OCI-LY7 (cell line): ENCODE data around the gene ZNF80. TPM values are rescaled to one million over a fixed set of nuclear protein-coding genes. Genes with fewer than 3 reads are reported as not detected.
A peak's percentile ranks its signal among the peaks of the same experiment; 100 is the strongest.
"Not testable (repeated sequence)": the region's sequence is repeated elsewhere in the genome, so short reads cannot be mapped to it uniquely, and the experiment has no call there.

Experiments
- Bru-seq: library from RNA; stranded (reverse); fragments of 400-500 nt; gene quantifications from one replicate; lab custom pipeline; 2021; lab: Mats Ljungman, UMichigan
- BruChase-seq, 2 experiments: library from RNA; stranded (reverse); fragments of 400-500 nt; gene quantifications; one replicate each; lab custom pipeline; 2021; lab: Mats Ljungman, UMichigan
- BruUV-seq: library from RNA; stranded (reverse); fragments of 400-500 nt; replicated peaks from 2 replicates; lab custom pipeline; 2021; lab: Mats Ljungman, UMichigan
- CTCF ChIA-PET: fragments of 300-600 bp; sonication (Branson Sonifier 250); formaldehyde crosslinking; loops from one replicate; lab custom pipeline; 2022; ENCODE audit warnings: antibody characterized with exemption; ENCODE audit not compliant: unreplicated experiment; lab: Charles Lee
- POLR2A ChIA-PET: fragments of 300-600 bp; sonication (Branson Sonifier 250); formaldehyde crosslinking; loops from one replicate; lab custom pipeline; 2022; ENCODE audit warnings: antibody characterized with exemption; lab: Charles Lee
- DNase-seq: peaks from one replicate; pipeline ENCODE4 v3.0.0-alpha.2; 2015; ENCODE audit warnings: low spot score
- H2AFZ ChIP-seq: fragments of 200-600 bp; sonication (generic), shearing (Covaris generic); 2 replicates; pipeline ENCODE4 v1.6.1; 2014; ENCODE audit warnings: mild to moderate bottlenecking, antibody characterized with exemption, low read length, moderate library complexity
- H3K27ac ChIP-seq: fragments of 200-600 bp; sonication (generic); 2 replicates; pipeline ENCODE4 v1.5.1; 2014; ENCODE audit warnings: mixed run types, low read depth, mild to moderate bottlenecking, moderate library complexity, low read length, inconsistent platforms; ENCODE audit not compliant: poor library complexity, severe bottlenecking
- H3K36me3 ChIP-seq: fragments of 200-600 bp; sonication (generic); 2 replicates; pipeline ENCODE4 v1.6.1; 2014; ENCODE audit warnings: mild to moderate bottlenecking, antibody characterized with exemption, low read length, moderate library complexity, mixed read lengths; ENCODE audit not compliant: insufficient read depth
- H3K4me1 ChIP-seq: fragments of 200-600 bp; sonication (generic); 2 replicates; pipeline ENCODE4 v1.5.1; 2014; ENCODE audit warnings: mild to moderate bottlenecking, low read length; ENCODE audit not compliant: insufficient read depth, poor library complexity, severe bottlenecking
- H3K4me2 ChIP-seq: fragments of 200-600 bp; sonication (generic); 2 replicates; pipeline ENCODE4 v1.6.1; 2014; ENCODE audit warnings: mild to moderate bottlenecking, low read length
- H3K4me3 ChIP-seq: fragments of 200-600 bp; sonication (generic); 2 replicates; pipeline ENCODE4 v1.5.1; 2014; ENCODE audit warnings: mild to moderate bottlenecking, low read depth, low read length; ENCODE audit not compliant: poor library complexity, severe bottlenecking
- H3K79me2 ChIP-seq: fragments of 200-600 bp; sonication (generic); 2 replicates; pipeline ENCODE4 v1.6.1; 2016; ENCODE audit warnings: low read depth, mild to moderate bottlenecking, low read length, moderate library complexity, mixed read lengths; ENCODE audit not compliant: insufficient read depth
- H3K9me2 ChIP-seq: fragments of 200-600 bp; sonication (generic); 2 replicates; pipeline ENCODE4 v1.6.1; 2016; ENCODE audit warnings: mild to moderate bottlenecking, low read length, mixed read lengths; ENCODE audit not compliant: insufficient read depth
- H3K9me3 ChIP-seq: fragments of 200-600 bp; sonication (generic); 2 replicates; pipeline ENCODE4 v1.6.1; 2014; ENCODE audit warnings: mild to moderate bottlenecking, mixed run types, low read length, mixed read lengths
- H4K20me1 ChIP-seq: fragments of 200-600 bp; sonication (generic); 2 replicates; pipeline ENCODE4 v1.6.1; 2014; ENCODE audit warnings: mild to moderate bottlenecking, antibody characterized with exemption, low read length, moderate library complexity, mixed read lengths; ENCODE audit not compliant: insufficient read depth
- EZH2phosphoT487 ChIP-seq: fragments of 200-600 bp; sonication (generic); IDR thresholded peaks from 2 replicates; pipeline ENCODE4 v1.6.1; 2018; ENCODE audit warnings: low read depth, borderline replicate concordance, mild to moderate bottlenecking, mixed run types, antibody characterized with exemption, low read length, moderate library complexity, mixed read lengths
- intact Hi-C: fragments of 100-400 bp; cut with micrococcal nuclease; formaldehyde crosslinking; loops from one replicate; pipeline ENCODE4 v1.10.0; 2022; ENCODE audit not compliant: unreplicated experiment
- long read RNA-seq: library from polyadenylated mRNA; stranded (forward); transcript quantifications from one replicate; pipeline ENCODE4 v2.0.0, GENCODE V29; 2022
- total RNA-seq, 2 experiments: library from RNA; depleted of rRNA in 1 of 2; stranded (reverse); fragments of >200 nt in 1 of 2; shearing (Covaris generic) in 1 of 2; gene quantifications; 2 replicates each; pipeline ENCODE4 v1.2.3, GENCODE V29; 2014 to 2022
- TF ChIP-seq, protein P1 (sequence below): fragments of 200-600 bp; sonication (generic); conservative IDR thresholded peaks from 2 replicates; pipeline ENCODE4 v1.5.1; 2014; ENCODE audit warnings: mild to moderate bottlenecking, antibody characterized with exemption, low read length, moderate library complexity, mixed read lengths

ZNF80 gene
- total RNA-seq (2014; rRNA removed; shearing (Covaris generic)), result not detected in 2 replicates
- not detected in 2 replicates for total RNA-seq (2022)
- Bru-seq, nascent RNA, result not detected
- BruChase-seq, experiment 1, labeled RNA remaining after a 6-hour chase, result percentile 16 among the genes with signal in this experiment
- not detected for BruChase-seq, experiment 2, labeled RNA remaining after a 2-hour chase
- long read RNA-seq, partial matches to known transcripts, result 0 of 2 reads
- long read RNA-seq, other reads (novel, unspliced or antisense), result 0 of 2 reads

DNA sequence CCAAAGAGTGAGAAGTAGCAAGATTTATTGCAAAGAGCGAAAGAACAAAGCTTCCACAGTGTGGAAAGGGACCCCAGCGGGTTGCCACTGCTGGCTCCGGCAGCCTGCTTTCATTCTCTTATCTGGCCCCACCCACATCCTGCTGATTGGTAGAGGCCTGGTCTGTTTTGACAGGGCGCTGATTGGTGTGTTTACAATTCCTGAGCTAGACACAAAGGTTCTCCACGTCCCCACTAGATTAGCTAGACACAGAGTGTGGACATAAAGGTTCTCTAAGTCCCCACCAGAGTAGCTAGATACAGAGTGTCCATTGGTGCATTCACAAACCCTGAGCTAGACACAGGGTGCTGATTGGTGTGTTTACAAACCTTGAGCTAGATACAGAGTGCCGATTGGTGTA, at the start of gene ZNF80:
TSS of gene ZNF80 (minus strand) at position 101 of the 400 bp plus-strand sequence. CDS start 504 bp downstream, outside the sequence.
- BruUV-seq, H3K9me2 ChIP-seq, DNase-seq, H3K36me3 ChIP-seq, H3K27ac ChIP-seq, H3K4me1 ChIP-seq, intact Hi-C loops, H3K79me2 ChIP-seq, H3K4me3 ChIP-seq, H2AFZ ChIP-seq, H3K9me3 ChIP-seq, CTCF ChIA-PET, H4K20me1 ChIP-seq, H3K4me2 ChIP-seq: not testable (repeated sequence)
- POLR2A ChIA-PET, result interaction anchor here (1.4 kb wide), 2 partner anchors 10 to 14 kb away, joined by 3 read pairs; no protein-coding TSS in a partner anchor

DNA sequence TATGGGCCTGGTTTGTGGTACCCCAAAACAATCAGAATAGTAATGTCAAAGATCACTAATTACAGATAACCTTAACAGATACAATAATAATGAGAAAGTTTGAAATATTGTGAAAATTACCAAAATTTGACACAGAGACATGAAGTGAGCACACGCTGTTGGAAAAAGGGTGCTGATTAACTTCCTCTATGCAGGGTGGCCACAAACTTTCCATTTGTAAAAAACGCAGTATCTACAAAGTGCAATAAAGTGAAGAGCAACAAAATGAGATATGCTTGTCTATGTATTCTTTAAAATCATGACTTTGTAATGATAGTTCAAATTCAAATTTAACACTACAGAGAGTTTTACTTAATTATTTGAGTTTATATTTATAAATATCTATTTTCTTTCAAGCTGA, 48.9 kb upstream of the ZNF80 start:
- intact Hi-C loops, result no loop called here
- Histone ChIP-seq H4K20me1 (no peaks in the 10 kb centered on the region), H2AFZ (no peak overlapping the region), H3K4me2 (no peak overlapping the region), H3K4me3 (no peak overlapping the region), H3K79me2 (no peaks in the 10 kb centered on the region), H3K36me3 (no peaks in the 10 kb centered on the region), H3K9me3 (no peaks in the 10 kb centered on the region), H3K27ac (no peak overlapping the region), H3K9me2 (no peaks in the 10 kb centered on the region), H3K4me1 (peaks cover 3% of the 10 kb centered on the region)
- TF ChIP-seq EZH2phosphoT487, result no peak
- TF ChIP-seq, protein P1, sequence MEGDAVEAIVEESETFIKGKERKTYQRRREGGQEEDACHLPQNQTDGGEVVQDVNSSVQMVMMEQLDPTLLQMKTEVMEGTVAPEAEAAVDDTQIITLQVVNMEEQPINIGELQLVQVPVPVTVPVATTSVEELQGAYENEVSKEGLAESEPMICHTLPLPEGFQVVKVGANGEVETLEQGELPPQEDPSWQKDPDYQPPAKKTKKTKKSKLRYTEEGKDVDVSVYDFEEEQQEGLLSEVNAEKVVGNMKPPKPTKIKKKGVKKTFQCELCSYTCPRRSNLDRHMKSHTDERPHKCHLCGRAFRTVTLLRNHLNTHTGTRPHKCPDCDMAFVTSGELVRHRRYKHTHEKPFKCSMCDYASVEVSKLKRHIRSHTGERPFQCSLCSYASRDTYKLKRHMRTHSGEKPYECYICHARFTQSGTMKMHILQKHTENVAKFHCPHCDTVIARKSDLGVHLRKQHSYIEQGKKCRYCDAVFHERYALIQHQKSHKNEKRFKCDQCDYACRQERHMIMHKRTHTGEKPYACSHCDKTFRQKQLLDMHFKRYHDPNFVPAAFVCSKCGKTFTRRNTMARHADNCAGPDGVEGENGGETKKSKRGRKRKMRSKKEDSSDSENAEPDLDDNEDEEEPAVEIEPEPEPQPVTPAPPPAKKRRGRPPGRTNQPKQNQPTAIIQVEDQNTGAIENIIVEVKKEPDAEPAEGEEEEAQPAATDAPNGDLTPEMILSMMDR, result no peak
- BruUV-seq, result no TSS peak
- ChIA-PET POLR2A (no interaction called here), CTCF (no interaction called here)
- DNase-seq, result no peak

DNA sequence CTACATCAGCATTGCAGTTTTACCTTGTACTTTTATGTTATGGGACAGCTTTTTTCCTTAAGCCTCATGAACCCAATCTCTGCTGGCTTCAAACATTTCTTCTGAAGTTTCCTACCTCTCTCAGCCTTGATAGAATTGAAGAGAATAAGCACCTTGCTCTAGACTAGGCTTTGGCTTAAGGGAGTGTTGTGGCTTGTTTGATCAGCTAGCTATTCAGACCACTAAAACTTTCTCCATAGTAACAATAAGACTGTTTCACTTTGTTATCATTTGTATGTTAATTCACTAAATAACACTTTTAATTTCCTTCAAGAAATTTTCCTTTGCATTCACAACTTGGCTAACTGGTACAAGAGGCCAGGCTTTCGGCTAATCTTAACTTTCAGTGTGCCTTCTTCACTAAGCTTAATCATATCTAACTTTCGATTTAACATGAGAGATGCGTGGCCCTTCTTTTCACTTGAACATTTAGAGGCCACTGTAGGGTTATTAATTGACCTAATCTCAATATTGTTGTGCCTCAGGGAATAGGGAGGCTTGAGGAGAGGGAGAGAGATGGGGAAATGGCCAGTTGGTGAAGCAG, 48.4 kb upstream of the ZNF80 start:
- H4K20me1 ChIP-seq, result no peaks in the 10 kb centered on the region
- no peak overlapping the region for H3K27ac ChIP-seq
- intact Hi-C loops, result no loop called here
- H3K36me3 ChIP-seq, result no peaks in the 10 kb centered on the region
- no peak overlapping the region for H3K4me3 ChIP-seq
- ChIA-PET CTCF (no interaction called here), POLR2A (interaction anchor here (0.8 kb wide), 1 partner anchor 141 kb away, joined by 3 read pairs; no protein-coding TSS in a partner anchor)
- DNase-seq, result no peak
- no peaks in the 10 kb centered on the region for H3K9me3 ChIP-seq
- BruUV-seq, result no TSS peak
- no peak overlapping the region for H2AFZ ChIP-seq
- no peaks in the 10 kb centered on the region for H3K79me2 ChIP-seq
- no peaks in the 10 kb centered on the region for H3K4me1 ChIP-seq
- TF ChIP-seq, protein P1, result no peak
- no peak for TF ChIP-seq EZH2phosphoT487
- no peak overlapping the region for H3K4me2 ChIP-seq
- no peaks in the 10 kb centered on the region for H3K9me2 ChIP-seq
